NCI-H2196 (cell line): ENCODE measurements around the gene TIGD3.

Experiments
- DNase-seq: peaks from one replicate; lab custom pipeline; 2025; ENCODE audit not compliant: unreplicated experiment; lab: John Stamatoyannopoulos, UW

TIGD3 gene

DNA sequence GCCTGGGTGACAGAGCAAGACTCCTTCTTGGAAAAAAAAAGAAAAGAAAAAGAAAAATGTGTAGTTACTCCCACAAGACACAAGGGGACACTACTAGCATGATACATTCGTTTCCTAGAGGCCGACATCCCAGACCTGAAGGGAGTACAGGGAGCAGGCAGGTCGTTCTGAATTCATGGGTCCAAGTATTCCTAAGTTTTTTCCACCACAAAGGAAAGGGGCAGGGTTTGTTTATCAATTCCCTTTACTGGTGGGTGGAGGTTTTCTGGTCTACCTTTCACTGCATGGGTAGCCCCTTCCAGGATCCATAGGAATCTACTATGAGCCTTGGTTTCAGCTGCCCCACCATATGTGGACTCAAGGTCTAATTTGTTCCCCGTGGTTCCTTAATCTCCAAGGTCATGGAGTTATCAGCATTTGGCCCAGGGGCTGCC lies 11.8 kb downstream of the TIGD3 start:
- DNase-seq = peak; percentile 74

DNA sequence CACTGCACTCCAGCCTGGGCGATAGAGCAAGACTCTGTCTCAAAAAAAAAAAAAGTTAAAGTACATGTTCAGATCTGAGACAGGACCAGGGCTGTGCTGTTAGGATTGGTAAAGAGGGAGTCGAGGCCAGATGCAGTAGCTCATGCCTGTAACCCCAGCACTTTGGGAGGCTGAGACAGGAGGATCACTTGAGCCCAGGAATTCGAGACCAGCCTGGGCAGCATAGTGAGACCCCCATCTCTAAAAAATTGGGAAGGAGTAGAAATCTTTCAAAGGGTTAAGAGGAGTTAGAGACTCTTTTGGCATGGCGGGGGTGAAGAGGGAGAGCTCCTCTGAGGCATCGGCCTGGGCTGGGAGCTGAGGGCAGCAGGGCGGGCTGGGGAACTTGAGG lies 16.1 kb downstream of the TIGD3 start:
- DNase-seq = no peak

DNA sequence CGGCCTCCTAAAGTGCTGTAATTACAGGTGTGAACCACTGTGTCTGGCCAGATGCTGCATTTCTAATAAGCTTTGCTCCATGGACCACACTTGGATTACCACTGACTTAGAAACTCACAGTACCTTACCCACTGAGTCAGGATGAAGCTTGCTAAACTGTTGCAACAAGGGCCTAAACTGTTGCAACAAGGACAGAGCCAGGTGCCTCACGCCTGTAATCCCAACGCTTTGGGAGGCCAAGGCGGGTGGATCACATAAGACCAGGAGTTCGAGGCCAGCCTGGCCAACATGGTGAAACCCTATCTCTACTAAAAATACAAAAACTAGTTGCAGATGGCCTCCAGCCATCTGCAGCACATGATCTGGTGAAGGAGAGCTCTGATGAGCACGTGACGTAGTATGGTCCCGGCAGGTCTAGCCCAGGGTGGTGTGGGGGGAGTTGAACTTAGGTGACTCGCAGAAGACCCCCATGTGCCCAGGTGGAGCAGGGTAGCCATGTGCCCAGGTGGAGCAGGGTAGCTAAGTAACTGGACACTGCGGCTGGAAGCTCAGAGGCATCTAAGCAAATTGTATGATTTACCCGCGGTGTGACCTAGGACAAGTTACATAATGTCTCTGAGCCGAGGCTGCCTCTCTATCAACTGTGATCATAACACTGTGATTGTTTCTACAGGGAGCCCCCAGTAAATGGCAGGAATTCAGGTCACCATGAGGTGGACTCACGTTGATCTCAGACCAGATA lies 19.5 kb downstream of the TIGD3 start:
- DNase-seq = no peak

DNA sequence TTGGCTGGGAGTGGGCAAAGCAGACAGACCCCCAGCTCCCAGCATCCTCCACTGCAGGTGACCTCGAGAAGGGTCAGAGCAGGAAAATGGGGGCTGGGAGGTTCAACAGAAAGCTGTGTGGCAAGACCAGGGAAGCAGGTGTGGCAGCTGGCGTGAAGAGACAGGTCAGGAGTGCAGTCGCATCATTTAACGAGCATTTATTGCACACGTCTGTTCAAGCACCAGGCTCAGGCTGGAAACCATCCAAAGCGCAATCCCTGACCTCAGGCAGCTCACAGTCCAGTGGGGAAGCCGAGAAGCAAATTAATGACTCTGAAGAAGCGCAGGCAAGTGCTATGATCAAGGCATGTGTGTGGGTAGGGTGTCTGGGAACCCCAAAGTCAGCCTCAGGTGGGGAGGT lies 20.5 kb downstream of the TIGD3 start:
- no peak for DNase-seq

DNA sequence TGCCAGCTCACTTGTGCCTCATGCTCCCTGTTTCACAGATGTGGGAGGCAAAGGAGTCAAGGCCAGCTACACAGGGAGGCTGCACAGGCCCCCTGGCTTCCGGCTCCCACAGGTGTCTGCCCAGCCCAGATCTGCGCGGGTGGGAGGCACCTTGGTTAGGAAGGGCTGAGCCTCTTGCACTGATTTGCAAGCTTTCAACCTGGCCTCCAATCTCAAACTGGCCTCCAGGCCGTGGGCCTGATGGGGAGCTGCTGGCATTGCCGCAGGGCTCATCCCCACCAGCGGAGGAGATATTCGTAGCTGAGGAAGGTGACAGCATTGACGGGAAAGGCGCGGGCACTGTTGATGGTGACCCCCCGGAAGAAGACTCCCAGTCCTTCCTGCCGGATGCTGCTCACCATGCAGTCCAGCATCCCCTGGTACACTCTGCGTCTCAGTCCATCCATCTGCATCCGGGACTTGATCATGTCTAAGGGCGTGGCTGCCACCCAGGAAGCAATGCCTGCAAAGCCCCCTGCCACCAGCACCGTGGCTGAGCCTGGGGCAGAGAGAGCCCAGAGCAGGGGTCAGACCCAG lies 21.7 kb downstream of the TIGD3 start:
- DNase-seq = no peak

DNA sequence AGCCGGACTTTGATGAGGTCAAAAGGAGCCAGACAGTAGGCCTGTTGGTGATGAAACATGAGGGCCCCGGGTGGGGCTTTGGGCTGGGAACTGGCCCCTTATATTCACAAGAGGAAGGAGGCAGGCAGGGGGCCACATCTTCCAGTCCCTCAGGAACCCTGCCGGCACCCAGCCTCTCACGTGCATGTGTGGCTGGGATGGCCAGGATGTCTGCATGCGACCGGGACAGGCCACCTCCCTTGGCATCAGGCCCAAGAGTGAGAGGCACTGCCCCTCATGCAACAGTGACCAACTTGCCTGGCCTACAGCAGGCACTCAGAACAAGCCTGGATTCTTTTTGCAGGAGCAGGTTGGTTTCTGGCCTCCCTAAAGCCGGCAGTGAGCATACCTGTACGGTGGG lies 22.5 kb downstream of the TIGD3 start:
- no peak for DNase-seq

DNA sequence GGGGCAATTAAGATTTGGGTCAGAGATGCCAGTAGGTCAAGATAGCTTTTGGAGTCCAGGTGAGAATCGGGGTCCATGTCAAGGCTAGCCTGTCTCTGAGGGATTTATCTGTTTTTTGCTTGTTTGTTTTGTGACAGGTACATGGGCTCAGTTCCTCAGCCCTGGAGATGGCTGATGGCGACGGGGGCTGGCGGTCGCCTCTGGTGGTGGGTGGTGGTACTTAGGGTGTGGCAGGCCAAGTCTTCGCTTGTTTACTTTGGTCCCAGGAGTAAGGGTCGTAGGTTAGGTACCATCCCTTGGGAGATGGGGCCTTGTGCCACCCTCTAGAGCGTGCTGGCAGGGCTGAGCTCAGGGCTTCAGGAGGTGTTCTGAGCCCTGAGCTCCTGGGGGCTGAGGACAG lies 23.2 kb downstream of the TIGD3 start:
- no peak for DNase-seq

DNA sequence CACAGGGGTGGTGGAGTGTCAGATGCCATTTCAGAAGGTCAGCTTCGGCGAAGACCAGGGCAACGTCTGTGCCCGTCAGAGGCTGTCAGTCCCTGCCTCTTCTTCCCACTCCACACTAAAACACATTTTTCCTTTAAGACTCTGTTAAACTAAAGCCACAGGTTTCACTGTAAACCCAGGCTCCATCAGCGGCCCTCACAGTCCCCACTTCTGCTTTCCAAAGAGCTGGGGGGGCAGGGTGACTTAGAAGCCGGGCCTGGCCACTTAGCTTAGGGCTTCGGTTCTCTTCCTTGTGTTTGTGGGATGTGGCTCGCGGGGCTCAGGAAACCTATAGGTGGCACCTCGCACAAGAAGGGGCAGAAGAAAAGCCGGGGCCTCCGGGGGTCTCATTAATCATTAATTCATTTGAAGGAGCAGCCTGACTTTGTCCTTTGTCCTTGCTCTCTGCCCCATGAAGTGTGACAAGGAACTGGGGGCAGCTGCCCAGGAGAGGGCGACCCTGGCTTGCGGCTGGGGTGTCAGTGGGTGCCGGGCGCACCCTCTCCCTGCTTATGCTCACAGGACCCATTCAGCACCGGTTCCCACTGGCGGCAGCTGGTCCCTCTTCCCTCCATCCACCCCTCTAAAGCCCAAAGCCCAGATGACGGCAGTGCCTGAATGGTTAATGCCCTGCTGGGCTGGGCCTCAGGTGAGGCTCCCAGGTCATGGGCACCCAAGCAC lies 23.8 kb downstream of the TIGD3 start:
- DNase-seq = no peak

DNA sequence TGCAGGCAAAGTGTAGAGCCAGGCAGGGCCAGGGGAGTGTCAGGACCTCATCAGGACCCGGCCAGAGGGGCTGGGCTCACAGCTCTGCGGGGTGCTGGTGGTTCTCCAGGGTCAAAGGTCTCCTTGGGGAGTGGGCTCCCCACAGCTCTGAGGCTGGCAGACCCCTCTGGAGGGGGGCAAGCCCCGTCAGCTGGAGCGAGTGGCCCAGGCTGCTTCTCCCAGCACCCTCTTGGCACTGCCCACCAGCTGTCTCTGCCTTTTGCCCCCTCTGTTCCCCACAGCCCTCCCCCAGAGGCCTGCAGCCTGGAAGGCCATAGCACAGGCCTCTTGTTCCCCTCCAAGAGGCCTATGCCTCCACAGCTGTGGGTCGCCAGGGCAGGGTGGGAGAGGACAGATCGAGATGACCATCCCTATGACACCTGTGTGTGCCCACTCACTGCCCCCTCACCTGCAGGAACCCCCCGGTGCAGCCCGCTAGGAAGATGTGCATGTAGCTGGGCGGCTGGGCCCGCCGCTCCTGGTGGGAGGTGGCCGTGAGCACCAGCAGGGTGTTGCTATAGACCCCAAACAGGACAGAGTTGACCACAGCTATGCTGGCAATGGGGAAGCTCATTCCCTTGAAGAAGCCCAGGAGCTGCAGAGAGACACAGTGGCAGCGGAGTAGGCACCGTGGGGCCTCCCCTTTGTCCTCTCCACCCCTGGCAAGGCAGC lies 24.5 kb downstream of the TIGD3 start:
- no peak for DNase-seq

DNA sequence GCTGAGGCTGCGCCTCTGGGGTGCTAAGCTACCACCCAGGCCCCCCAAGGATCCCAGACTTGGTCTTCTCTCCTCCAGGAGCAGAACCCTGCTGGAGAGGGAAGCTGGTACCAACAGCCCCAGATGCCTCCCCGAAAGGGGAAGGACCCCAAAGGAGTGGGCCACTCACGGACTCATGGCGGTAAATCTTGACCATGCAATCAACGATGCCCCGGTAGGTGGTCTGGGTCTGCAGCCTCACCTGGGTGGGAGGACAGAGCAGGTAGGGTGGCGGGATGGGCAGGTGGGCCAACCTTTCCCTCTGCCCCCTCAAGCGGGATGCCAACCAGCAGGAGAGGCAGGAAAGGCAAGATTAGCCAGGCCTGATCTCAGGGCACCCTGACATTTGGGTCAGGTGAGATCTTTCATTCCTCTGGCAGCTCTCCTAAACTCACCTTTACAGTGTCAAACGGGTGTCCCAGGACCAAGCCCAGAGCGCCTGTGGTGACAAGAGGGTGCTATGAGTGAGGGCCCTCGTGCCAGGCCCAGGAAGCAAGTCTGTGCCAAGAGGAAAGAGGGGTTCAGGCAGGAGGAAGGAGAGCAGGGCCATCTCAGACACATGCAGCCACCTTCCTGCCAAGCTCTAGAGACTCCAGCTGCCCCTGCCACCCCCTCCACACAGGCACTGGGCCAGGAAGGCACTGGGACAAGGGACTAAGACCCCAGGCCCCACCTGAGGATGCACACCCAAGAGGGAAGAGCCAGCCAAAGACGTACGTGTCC lies 25.3 kb downstream of the TIGD3 start:
- no peak for DNase-seq

DNA sequence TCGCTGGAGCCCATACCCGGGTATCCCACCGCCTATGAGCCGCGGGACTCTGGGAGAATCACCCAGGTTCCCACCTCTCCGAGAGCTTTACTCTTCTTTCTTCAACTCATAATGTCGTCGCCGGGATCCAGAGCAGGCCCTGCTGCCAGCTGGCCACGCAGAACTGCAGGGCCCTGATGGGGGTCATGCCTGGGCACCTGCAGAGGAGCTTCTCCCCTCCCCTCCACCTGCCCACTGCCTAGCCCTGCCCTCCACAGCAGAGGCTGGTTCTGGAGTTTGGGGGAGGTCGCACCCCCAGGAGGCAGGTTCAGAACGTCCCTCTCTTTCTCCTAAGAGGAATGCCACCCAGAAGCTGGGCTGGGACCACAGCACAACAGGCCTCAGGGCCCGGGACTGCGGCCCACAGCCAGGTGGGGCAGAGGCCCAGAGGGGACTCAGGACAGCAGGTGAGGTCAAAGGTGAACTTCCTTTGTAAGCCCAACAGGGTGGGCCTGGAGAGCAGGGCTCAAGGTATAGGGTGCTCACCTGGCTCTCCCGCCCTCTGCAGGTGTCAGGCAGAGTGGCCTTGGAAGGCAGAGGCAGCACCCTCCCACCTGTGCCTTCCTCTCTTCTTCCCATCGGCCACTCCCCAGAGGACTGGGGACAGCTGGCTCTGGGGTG lies 26.0 kb downstream of the TIGD3 start:
- DNase-seq = no peak

DNA sequence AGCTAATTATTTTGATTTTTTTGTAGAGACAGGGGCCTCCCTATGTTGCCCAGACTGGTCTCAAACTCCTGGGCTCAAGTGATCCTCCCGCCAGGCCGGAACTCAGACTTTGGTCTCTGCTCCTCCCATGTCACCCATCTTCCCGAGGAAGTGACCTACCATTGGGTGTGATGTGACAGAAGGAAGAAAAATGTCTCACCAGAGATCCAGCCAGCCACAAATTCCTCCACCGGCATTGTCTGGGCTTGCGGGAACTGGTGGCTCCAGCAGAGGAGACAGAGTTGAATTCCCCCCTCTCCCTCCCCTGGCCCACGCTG lies 27.1 kb downstream of the TIGD3 start:
- DNase-seq = no peak

DNA sequence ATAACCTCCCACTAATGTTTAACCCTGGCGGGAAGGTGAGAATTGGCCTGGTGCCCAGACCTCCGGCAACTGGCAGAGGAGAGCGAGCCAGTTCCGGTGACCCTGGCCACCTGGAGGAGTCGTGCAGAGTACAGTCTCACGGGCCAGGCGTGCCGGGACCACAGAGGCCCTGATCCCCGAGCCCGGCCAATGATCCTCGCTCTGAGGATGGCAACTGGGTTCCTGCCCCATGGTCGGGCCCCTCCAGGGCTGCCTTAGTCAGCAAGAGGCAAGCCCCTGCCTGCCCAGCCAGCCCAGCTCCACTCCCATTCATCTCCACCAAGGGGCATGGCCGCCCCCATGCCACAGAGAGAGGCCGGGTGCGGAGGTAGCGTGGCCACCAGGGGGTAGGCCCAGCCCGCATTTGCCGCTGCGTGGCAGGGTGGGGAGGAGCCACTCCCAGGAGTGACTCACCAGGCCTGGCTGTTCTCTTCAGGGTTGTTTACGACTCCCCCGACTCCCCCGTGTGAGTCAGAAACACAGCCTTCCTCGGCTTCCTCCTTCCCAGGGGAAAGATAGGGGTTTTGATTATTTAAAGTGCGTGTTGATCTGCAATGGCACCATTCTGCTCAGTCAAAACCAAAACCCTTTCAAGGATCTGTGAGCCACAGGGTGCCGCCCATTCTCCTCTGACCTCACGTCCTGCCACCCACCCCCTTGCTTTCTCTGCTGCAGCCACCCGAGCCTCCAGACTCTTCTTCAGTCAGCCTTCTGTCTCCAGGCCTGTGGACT lies 27.7 kb downstream of the TIGD3 start, which contains the start of gene SLC25A45:
TSS of gene SLC25A45 (minus strand) at position 614 of the 771 bp plus-strand sequence. CDS start 695 bp downstream, outside the sequence.
- peak; percentile 94 for DNase-seq

DNA sequence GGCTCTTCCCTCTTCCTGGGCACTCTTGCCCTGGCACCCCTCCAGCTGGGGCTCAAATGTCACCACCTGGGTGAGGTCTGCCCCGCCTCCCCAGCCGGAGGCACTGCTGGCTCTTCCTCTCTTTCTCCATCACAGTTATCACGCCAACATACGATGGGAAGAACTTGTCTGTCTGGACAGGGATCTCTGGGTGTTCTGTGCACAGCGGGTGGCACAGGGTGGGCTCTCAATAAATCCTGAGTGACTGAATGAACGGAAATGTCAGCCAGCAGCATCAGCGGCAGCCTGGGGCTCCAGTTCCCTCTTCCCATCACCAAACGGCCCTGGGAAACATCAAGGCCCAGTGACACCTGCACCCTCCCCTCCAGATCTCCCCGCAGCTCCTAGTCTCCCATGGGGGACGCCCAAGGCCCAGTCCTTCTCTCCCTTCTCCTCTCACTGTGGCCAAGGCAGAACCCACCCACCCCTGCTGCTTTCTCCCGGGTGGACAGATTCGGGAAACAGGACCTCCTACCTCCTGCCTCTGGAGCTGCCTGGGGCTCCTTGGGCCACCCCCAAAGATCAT lies 28.3 kb downstream of the TIGD3 start:
- no peak for DNase-seq

DNA sequence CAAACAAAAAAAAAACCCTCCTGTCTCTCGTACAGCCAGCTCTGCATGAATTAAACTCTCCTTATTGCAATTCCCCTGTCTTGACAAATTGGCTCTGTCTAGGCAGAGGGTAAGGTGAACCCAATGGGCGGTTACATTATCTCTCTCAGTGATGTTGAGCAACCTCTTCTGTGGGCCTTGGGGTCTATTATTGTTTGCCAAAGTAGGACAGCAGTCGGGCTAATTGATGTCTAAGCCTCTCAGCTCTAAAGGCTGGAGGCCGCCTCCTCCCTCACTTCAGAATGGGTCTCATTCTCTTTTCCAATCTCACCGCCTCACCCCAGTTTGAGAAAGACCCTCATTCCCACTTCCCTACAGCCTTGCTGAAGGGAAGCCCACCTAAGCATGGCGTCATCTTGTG lies 29.2 kb downstream of the TIGD3 start:
- no peak for DNase-seq

DNA sequence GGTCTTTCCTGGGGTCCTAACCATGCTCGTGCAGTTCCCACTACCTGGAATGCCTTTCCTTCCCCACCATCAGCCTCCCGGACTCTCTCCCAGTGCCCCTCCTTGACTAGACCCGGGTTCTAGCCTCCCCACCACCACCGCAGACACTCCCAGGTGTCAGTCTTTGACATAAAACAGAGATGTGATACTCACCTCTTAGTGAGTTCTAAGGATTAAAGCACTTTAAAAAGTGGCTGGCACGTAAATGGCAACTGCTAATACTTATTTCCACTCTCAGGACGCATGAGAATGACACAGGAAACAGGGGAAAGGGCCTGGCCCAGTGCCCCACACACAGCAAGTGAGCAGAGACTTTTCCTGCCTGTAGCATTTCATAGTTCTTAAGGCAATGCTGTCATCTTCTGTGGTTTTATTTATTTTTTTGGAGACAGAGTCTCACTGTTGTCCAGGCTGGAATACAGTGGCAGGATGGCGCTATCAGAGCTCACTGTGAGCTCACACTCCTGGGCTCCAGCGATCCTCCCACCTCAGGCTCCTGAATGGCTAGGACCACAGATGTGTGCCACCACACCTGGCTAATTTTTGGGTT lies 29.8 kb downstream of the TIGD3 start:
- DNase-seq = no peak

DNA sequence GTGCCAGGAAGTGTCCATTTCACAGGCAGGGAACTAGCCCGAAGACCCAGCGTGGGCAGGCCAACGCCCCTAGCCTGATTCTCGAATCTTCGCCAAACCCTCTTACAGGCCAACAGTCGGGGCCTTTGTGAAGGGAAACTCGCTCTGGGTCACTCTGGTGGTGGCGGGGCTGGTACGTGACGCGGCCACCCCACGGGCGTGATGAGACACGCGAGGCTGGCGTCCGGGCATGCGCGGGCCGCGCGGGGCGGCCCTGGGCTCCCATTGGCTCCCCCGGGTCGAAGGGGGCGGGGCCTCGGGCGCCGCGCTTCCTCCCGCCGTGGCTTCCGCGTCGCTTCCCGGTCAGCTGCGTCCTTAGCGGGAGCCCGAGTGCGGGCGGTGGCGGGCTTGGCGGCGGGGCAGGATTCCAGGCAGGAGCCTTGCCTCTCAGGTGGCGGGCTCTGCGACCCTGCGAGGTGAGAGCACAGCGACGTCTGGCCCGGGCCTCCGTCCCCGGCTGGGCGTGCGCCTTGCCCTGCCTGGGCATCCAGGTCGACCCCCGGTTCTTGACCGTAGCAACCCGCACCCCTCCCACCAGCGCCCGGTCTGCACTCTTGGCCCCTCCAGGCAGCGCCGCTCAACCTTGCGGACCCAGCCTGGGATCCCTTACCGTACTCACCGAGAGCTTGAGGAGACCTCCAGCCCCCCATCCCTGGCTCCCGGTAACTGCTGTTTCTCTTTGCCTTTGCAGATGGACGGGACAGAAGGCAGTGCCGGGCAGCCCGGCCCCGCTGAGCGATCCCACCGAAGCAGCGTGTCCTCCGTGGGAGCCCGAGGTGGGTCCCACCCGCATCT lies 32.0 kb downstream of the TIGD3 start, which contains the start of gene FRMD8:
TSS of gene FRMD8 (plus strand) at position 331 of the 834 bp plus-strand sequence. CDS start at position 731, 400 bp downstream.
- DNase-seq = peak; percentile 90

DNA sequence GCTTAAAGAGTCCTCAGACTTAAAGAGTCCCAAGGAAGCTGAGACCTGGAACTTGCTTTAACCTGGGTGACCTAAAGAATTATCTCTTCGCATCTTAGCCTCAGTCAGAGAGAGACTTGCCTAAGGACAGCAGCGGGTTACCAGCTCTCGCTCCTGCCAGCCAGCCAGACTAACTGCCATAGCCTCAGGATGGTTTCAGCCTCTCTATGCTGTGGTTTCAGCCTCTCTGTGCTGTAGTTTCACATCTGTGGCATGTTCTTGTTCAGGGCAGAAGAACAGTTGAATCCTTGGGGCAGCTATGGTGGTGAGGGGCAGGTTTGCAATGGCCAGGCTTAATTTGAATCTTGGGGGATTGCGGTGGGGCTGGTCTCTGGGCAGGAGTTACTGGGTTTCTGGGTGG lies 34.2 kb downstream of the TIGD3 start:
- no peak for DNase-seq
